ENCODE results near the gene RGPD8.

RGPD8 gene

DNA sequence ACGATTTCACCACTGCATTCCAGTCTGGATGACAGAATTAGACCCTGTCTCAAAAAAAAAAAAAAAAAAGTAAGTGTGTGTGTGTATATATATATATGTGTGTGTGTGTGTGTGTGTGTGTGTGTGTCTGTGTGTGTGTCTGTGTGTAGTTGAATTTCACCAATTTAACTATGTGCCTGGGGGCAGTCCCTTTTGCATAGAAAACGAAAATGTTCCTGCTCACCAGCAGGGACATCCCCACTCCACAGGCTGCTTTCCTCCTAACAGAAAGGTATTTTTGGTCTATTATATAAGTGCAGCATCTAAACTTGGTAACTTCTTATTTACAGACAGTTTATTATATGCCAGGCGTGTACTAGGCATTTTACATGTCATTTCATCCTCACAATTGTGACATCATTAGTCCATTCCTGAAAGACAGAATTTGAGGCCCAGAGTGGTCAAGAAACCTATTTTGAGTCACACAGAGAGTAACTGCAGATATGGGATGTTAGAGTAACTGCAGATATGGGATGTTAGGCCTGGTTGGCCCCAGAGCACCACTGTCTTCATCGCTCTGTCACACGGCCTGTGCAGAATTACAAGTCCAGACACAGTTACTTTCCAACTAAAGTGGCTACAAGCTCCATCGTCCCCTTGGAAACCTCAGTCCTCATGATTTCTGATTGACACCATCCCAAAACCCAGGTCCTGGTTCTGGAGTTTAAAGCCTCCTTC lies 39.3 kb upstream of the RGPD8 start:
- H3K4ac ChIP-seq (ENCODE audit: low read depth, low read length), result no peak overlapping the region
- no peak overlapping the region for H3K14ac ChIP-seq (ENCODE audit: low read length)
- no peaks in the 10 kb centered on the region for H3K36me3 ChIP-seq (ENCODE audit: control insufficient read depth in 1 of 2, insufficient read depth in 2 of 2, low read length in 2 of 2)
- no CpG with 5 or more reads among the region's 6 CpGs for WGBS (ENCODE audit: extremely low coverage, insufficient coverage, insufficient read length)
- no peaks in the 10 kb centered on the region for H3K79me2 ChIP-seq (ENCODE audit: control insufficient read depth, insufficient read depth, low read length, poor library complexity)
- H3K4me1 ChIP-seq (ENCODE audit: control insufficient read depth in 1 of 2, insufficient read depth in 2 of 2, low read length in 2 of 2), result no peaks in the 10 kb centered on the region
- no peak overlapping the region for H4K8ac ChIP-seq (ENCODE audit: low read depth, low read length)
- no peak overlapping the region for H4K12ac ChIP-seq (ENCODE audit: low read depth, low read length)
- no peak overlapping the region for H4K91ac ChIP-seq (ENCODE audit: low read depth, low read length)
- no peaks in the 10 kb centered on the region for H3K9me3 ChIP-seq (ENCODE audit: insufficient read depth, low read depth, low read length)
- H3K23ac ChIP-seq (ENCODE audit: low read length), result no peak overlapping the region
- no peak for DNase-seq
- no peak overlapping the region for H3K4me3 ChIP-seq (ENCODE audit: low read depth, low read length)
- no peak overlapping the region for H2BK5ac ChIP-seq (ENCODE audit: low read depth, low read length, poor library complexity)
- no peak overlapping the region for H2BK120ac ChIP-seq (ENCODE audit: insufficient read depth, low read length, poor library complexity)
- H2AK5ac ChIP-seq (ENCODE audit: low read length), result no peak overlapping the region
- H3K4me2 ChIP-seq (ENCODE audit: low read length), result no peak overlapping the region
- H3K18ac ChIP-seq (ENCODE audit: low read length), result no peak overlapping the region
- no peak overlapping the region for H3K9ac ChIP-seq (ENCODE audit: low read length)
- no peak overlapping the region for H2BK12ac ChIP-seq (ENCODE audit: low read length)
- no peak overlapping the region for H3K27ac ChIP-seq (ENCODE audit: low read depth, low read length)
- no peak overlapping the region for H2AFZ ChIP-seq (ENCODE audit: insufficient read depth, low read length, poor library complexity)
- no peaks in the 10 kb centered on the region for H3K79me1 ChIP-seq (ENCODE audit: low read length)
- H3K27me3 ChIP-seq (ENCODE audit: insufficient read depth, low read length), result no peaks in the 10 kb centered on the region

DNA sequence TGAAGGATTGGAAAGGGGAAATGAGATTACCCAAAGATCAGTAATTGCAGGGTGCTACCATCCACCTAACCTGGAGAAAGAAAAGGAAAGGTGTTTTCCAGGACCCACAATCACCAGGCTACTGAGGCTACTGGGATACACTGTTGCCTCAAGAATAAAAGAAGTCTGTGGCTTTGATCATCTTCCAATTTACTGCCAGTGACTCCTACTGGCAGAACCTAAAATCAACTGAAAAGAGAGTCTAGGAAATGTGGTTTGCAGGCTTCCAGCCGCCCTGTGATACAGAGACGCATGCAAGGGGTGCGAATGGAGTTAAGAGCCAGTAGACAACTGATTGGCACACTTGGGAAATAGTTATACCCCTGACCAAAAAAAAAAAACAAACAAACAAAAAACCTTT lies 31.9 kb upstream of the RGPD8 start:
- H2BK5ac ChIP-seq (ENCODE audit: low read depth, low read length, poor library complexity), result no peak overlapping the region
- no peak overlapping the region for H3K18ac ChIP-seq (ENCODE audit: low read length)
- no peak overlapping the region for H3K23ac ChIP-seq (ENCODE audit: low read length)
- H3K4ac ChIP-seq (ENCODE audit: low read depth, low read length), result no peak overlapping the region
- no peak overlapping the region for H4K91ac ChIP-seq (ENCODE audit: low read depth, low read length)
- no peaks in the 10 kb centered on the region for H3K27me3 ChIP-seq (ENCODE audit: insufficient read depth, low read length)
- H3K9ac ChIP-seq (ENCODE audit: low read length), result no peak overlapping the region
- H3K27ac ChIP-seq (ENCODE audit: low read depth, low read length), result no peak overlapping the region
- H2BK12ac ChIP-seq (ENCODE audit: low read length), result no peak overlapping the region
- WGBS (ENCODE audit: extremely low coverage, insufficient coverage, insufficient read length), result no CpG with 5 or more reads among the region's 3 CpGs
- H2BK120ac ChIP-seq (ENCODE audit: insufficient read depth, low read length, poor library complexity), result no peak overlapping the region
- no peaks in the 10 kb centered on the region for H3K79me2 ChIP-seq (ENCODE audit: control insufficient read depth, insufficient read depth, low read length, poor library complexity)
- no peaks in the 10 kb centered on the region for H3K9me3 ChIP-seq (ENCODE audit: insufficient read depth, low read depth, low read length)
- no peaks in the 10 kb centered on the region for H3K4me1 ChIP-seq (ENCODE audit: control insufficient read depth in 1 of 2, insufficient read depth in 2 of 2, low read length in 2 of 2)
- H3K79me1 ChIP-seq (ENCODE audit: low read length), result no peaks in the 10 kb centered on the region
- DNase-seq, result peak in 1 of 2 donors; percentile 24
- H2AK5ac ChIP-seq (ENCODE audit: low read length), result no peak overlapping the region
- H2AFZ ChIP-seq (ENCODE audit: insufficient read depth, low read length, poor library complexity), result no peak overlapping the region
- H3K14ac ChIP-seq (ENCODE audit: low read length), result no peak overlapping the region
- no peaks in the 10 kb centered on the region for H3K36me3 ChIP-seq (ENCODE audit: control insufficient read depth in 1 of 2, insufficient read depth in 2 of 2, low read length in 2 of 2)
- H4K8ac ChIP-seq (ENCODE audit: low read depth, low read length), result no peak overlapping the region
- H3K4me2 ChIP-seq (ENCODE audit: low read length), result no peak overlapping the region
- no peak overlapping the region for H3K4me3 ChIP-seq (ENCODE audit: low read depth, low read length)
- no peak overlapping the region for H4K12ac ChIP-seq (ENCODE audit: low read depth, low read length)

DNA sequence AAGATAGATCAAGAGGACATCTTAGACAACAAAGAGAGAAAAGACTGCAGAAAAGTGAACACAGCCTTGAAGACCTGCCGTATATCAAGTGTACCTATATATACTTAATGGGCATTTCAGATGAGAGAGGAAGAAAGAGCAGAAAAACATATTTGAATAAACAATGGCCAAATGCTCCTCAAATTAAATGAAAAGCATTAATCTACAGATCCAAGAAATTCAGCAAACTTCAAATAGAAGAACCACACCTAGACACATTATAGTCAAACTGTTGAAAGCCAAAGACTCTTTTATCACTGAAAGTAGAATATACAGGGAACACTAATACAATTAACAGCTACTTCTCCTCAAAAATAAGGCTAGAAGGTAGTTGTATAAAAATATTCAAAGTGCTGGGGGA lies 29.8 kb upstream of the RGPD8 start:
- H2AK5ac ChIP-seq (ENCODE audit: low read length), result no peak overlapping the region
- H3K27ac ChIP-seq (ENCODE audit: low read depth, low read length), result no peak overlapping the region
- no peak overlapping the region for H2BK12ac ChIP-seq (ENCODE audit: low read length)
- no peak overlapping the region for H3K9ac ChIP-seq (ENCODE audit: low read length)
- no peak overlapping the region for H4K91ac ChIP-seq (ENCODE audit: low read depth, low read length)
- no CpG with 5 or more reads among the region's 1 CpG for WGBS (ENCODE audit: extremely low coverage, insufficient coverage, insufficient read length)
- H3K4me3 ChIP-seq (ENCODE audit: low read depth, low read length), result no peak overlapping the region
- no peak overlapping the region for H4K12ac ChIP-seq (ENCODE audit: low read depth, low read length)
- no peaks in the 10 kb centered on the region for H3K27me3 ChIP-seq (ENCODE audit: insufficient read depth, low read length)
- no peaks in the 10 kb centered on the region for H3K36me3 ChIP-seq (ENCODE audit: control insufficient read depth in 1 of 2, insufficient read depth in 2 of 2, low read length in 2 of 2)
- H3K9me3 ChIP-seq (ENCODE audit: insufficient read depth, low read depth, low read length), result no peaks in the 10 kb centered on the region
- no peaks in the 10 kb centered on the region for H3K79me2 ChIP-seq (ENCODE audit: control insufficient read depth, insufficient read depth, low read length, poor library complexity)
- no peak overlapping the region for H3K18ac ChIP-seq (ENCODE audit: low read length)
- H2BK5ac ChIP-seq (ENCODE audit: low read depth, low read length, poor library complexity), result no peak overlapping the region
- no peak overlapping the region for H3K14ac ChIP-seq (ENCODE audit: low read length)
- no peak overlapping the region for H2BK120ac ChIP-seq (ENCODE audit: insufficient read depth, low read length, poor library complexity)
- H3K4ac ChIP-seq (ENCODE audit: low read depth, low read length), result no peak overlapping the region
- H3K23ac ChIP-seq (ENCODE audit: low read length), result no peak overlapping the region
- H4K8ac ChIP-seq (ENCODE audit: low read depth, low read length), result no peak overlapping the region
- DNase-seq, result no peak
- H2AFZ ChIP-seq (ENCODE audit: insufficient read depth, low read length, poor library complexity), result no peak overlapping the region
- H3K4me2 ChIP-seq (ENCODE audit: low read length), result no peak overlapping the region
- no peaks in the 10 kb centered on the region for H3K4me1 ChIP-seq (ENCODE audit: control insufficient read depth in 1 of 2, insufficient read depth in 2 of 2, low read length in 2 of 2)
- no peaks in the 10 kb centered on the region for H3K79me1 ChIP-seq (ENCODE audit: low read length)

DNA sequence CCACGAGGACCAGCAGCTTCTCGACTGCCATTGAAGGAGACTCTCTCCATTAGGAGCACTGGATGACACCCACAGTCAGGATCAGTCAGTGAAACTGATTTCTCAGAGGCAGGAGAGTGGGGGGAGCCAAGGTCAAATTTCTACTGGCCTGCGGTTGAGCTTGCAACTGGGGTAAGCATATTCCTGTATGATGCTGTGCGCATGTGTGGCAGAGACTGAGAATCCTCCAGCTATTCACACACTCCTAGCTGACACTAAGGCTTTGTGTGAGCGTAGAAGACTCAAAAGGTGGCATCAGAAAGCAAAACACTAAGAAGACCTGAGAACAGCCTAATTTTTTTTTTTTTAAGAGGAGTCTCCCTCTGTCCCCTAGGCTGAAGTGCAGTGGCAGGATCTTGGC lies 28.7 kb upstream of the RGPD8 start:
- Histone ChIP-seq H2BK5ac (ENCODE audit: low read depth, low read length, poor library complexity) (no peak overlapping the region), H4K8ac (ENCODE audit: low read depth, low read length) (no peak overlapping the region), H3K4ac (ENCODE audit: low read depth, low read length) (no peak overlapping the region), H2BK120ac (ENCODE audit: insufficient read depth, low read length, poor library complexity) (no peak overlapping the region), H3K9me3 (ENCODE audit: insufficient read depth, low read depth, low read length) (no peaks in the 10 kb centered on the region), H3K14ac (ENCODE audit: low read length) (no peak overlapping the region), H4K91ac (ENCODE audit: low read depth, low read length) (no peak overlapping the region), H3K18ac (ENCODE audit: low read length) (no peak overlapping the region), H3K4me3 (ENCODE audit: low read depth, low read length) (no peak overlapping the region), H3K9ac (ENCODE audit: low read length) (no peak overlapping the region), H3K79me1 (ENCODE audit: low read length) (no peaks in the 10 kb centered on the region), H3K4me2 (ENCODE audit: low read length) (no peak overlapping the region), H3K27me3 (ENCODE audit: insufficient read depth, low read length) (no peaks in the 10 kb centered on the region), H4K12ac (ENCODE audit: low read depth, low read length) (no peak overlapping the region), H3K79me2 (ENCODE audit: control insufficient read depth, insufficient read depth, low read length, poor library complexity) (no peaks in the 10 kb centered on the region), H3K27ac (ENCODE audit: low read depth, low read length) (no peak overlapping the region), H3K36me3 (ENCODE audit: control insufficient read depth in 1 of 2, insufficient read depth in 2 of 2, low read length in 2 of 2) (no peaks in the 10 kb centered on the region), H2BK12ac (ENCODE audit: low read length) (no peak overlapping the region), H3K4me1 (ENCODE audit: control insufficient read depth in 1 of 2, insufficient read depth in 2 of 2, low read length in 2 of 2) (no peaks in the 10 kb centered on the region), H3K23ac (ENCODE audit: low read length) (no peak overlapping the region), H2AK5ac (ENCODE audit: low read length) (no peak overlapping the region), H2AFZ (ENCODE audit: insufficient read depth, low read length, poor library complexity) (no peak overlapping the region)
- no CpG with 5 or more reads among the region's 5 CpGs for WGBS (ENCODE audit: extremely low coverage, insufficient coverage, insufficient read length)
- DNase-seq, result no peak
